HepG2 (cell line): ENCODE results near the gene TSHZ2. TPM values are rescaled to one million over a fixed set of nuclear protein-coding genes. Genes with fewer than 3 reads are reported as not detected.

Experiments used
- ARNT ChIP-seq: fragments of 450-650 bp; IDR thresholded peaks from 2 replicates; pipeline ENCODE4 v1.6.1; 2017
- BATF2 ChIP-seq: sonication (generic); formaldehyde crosslinking; IDR thresholded peaks from 2 replicates; pipeline ENCODE4 v1.8.0; 2022; ENCODE audit warnings: mild to moderate bottlenecking, missing genetic modification reagents, moderate library complexity
- CENPBD1 ChIP-seq: sonication (generic); formaldehyde crosslinking; IDR thresholded peaks from 2 replicates; pipeline ENCODE4 v1.8.0; 2022; ENCODE audit warnings: missing genetic modification reagents, low read depth, mild to moderate bottlenecking, borderline replicate concordance
- DDIT3 ChIP-seq: sonication (generic); formaldehyde crosslinking; IDR thresholded peaks from 2 replicates; pipeline ENCODE4 v1.4.0; 2020; ENCODE audit warnings: mild to moderate bottlenecking, missing genetic modification reagents
- ESRRA ChIP-seq: sonication (generic); formaldehyde crosslinking; IDR thresholded peaks from 2 replicates; pipeline ENCODE4 v1.5.1; 2020; ENCODE audit warnings: mild to moderate bottlenecking, low read depth, missing genetic modification reagents
- HDAC1 ChIP-seq: sonication (generic); formaldehyde crosslinking; IDR thresholded peaks from 2 replicates; pipeline ENCODE4 v1.5.1; 2020; ENCODE audit warnings: mild to moderate bottlenecking, missing genetic modification reagents
- HMG20B ChIP-seq: conservative IDR thresholded peaks from 2 replicates; pipeline ENCODE4 v1.6.1; 2016; ENCODE audit warnings: missing genetic modification reagents, missing compliant biosample characterization
- JUNB ChIP-seq: sonication (generic); formaldehyde crosslinking; IDR thresholded peaks from 2 replicates; pipeline ENCODE4 v1.8.0; 2022; ENCODE audit warnings: missing genetic modification reagents, mild to moderate bottlenecking, borderline replicate concordance
- MBNL3 ChIP-seq: fragments of 250-450 bp; sonication (Bioruptor Pico); conservative IDR thresholded peaks from 2 replicates; pipeline ENCODE4 v1.8.0; 2022; ENCODE audit warnings: mild to moderate bottlenecking, inconsistent platforms
- ONECUT2 ChIP-seq: sonication (generic); formaldehyde crosslinking; IDR thresholded peaks from 2 replicates; pipeline ENCODE4 v1.4.0; 2020; ENCODE audit warnings: missing genetic modification reagents
- RBM22 ChIP-seq: fragments of 200-400 bp; formaldehyde crosslinking; optimal IDR thresholded peaks from 2 replicates; pipeline ENCODE3; 2017; ENCODE audit warnings: mild to moderate bottlenecking, low read length, moderate library complexity
- REST ChIP-seq, 2 experiments: IDR thresholded peaks; 2 replicates each; pipeline ENCODE4 v1.6.1; 2011 to 2012; ENCODE audit warnings: low read length in 2 of 2, borderline replicate concordance in 1 of 2, low read depth in 1 of 2, mild to moderate bottlenecking in 1 of 2, moderate library complexity in 1 of 2
- RXRA ChIP-seq: sonication (generic); formaldehyde crosslinking; IDR thresholded peaks from 2 replicates; pipeline ENCODE4 v1.5.1; 2020; ENCODE audit warnings: missing genetic modification reagents
- SATB2 ChIP-seq: sonication (generic); formaldehyde crosslinking; IDR thresholded peaks from 2 replicates; pipeline ENCODE4 v1.5.0; 2020; ENCODE audit warnings: missing genetic modification reagents
- SP1 ChIP-seq, 2 experiments: fragments of 450-650 bp in 1 of 2; sonication (generic) in 1 of 2; formaldehyde crosslinking in 1 of 2; IDR thresholded peaks; 2 replicates each; pipeline versions ENCODE4 v1.4.0 to v1.6.1; 2016 to 2020; ENCODE audit warnings: missing genetic modification reagents in 1 of 2
- TEAD2 ChIP-seq: sonication (generic); formaldehyde crosslinking; IDR thresholded peaks from 2 replicates; pipeline ENCODE4 v1.9.0; 2021; ENCODE audit warnings: missing genetic modification reagents
- TOE1 ChIP-seq: sonication (generic); formaldehyde crosslinking; IDR thresholded peaks from 2 replicates; pipeline ENCODE4 v1.4.0; 2020; ENCODE audit warnings: mild to moderate bottlenecking, missing genetic modification reagents
- ZBTB20 ChIP-seq: sonication (generic); formaldehyde crosslinking; IDR thresholded peaks from 2 replicates; pipeline ENCODE4 v1.8.1; 2023; ENCODE audit warnings: missing genetic modification reagents, low read depth, mild to moderate bottlenecking, borderline replicate concordance
- ZBTB25 ChIP-seq: IDR thresholded peaks from 2 replicates; pipeline ENCODE4 v1.6.1; 2018; ENCODE audit warnings: missing genetic modification reagents
- ZNF543 ChIP-seq: sonication (generic); formaldehyde crosslinking; IDR thresholded peaks from 2 replicates; pipeline ENCODE4 v1.4.0; 2020; ENCODE audit warnings: mild to moderate bottlenecking, missing genetic modification reagents
- ZNF720 ChIP-seq: sonication (generic); formaldehyde crosslinking; IDR thresholded peaks from 2 replicates; pipeline ENCODE4 v1.4.0; 2020; ENCODE audit warnings: missing genetic modification reagents
- ZNF788 ChIP-seq: sonication (generic); formaldehyde crosslinking; IDR thresholded peaks from 2 replicates; pipeline ENCODE4 v1.5.0; 2020; ENCODE audit warnings: mild to moderate bottlenecking, missing genetic modification reagents, borderline replicate concordance
- ZNF790 ChIP-seq: sonication (generic); formaldehyde crosslinking; IDR thresholded peaks from 2 replicates; pipeline ENCODE4 v1.8.0; 2022; ENCODE audit warnings: missing genetic modification reagents, mild to moderate bottlenecking, borderline replicate concordance
- polyA plus RNA-seq, 8 experiments: library from polyadenylated mRNA; depleted of rRNA in 3 of 8; stranded (reverse) in 7 of 8; unstranded in 1 of 8; fragments of >200 nt; fragmentation: Illumina TruSeq in 4 of 8; extraction: Trizol in 4 of 8; gene quantifications; 2 replicates each; pipeline versions ENCODE4 v1.2.1 to v1.2.3, GENCODE V29; 2011 to 2016; ENCODE audit warnings: low read depth in 4 of 8, missing spikeins in 1 of 8, mixed read lengths in 1 of 8; ENCODE audit not compliant: insufficient read depth in 1 of 8
- total RNA-seq, 5 experiments: library from RNA; depleted of rRNA; stranded (reverse); fragments of >200 nt; fragmentation: Illumina TruSeq; extraction: Trizol; gene quantifications; 2 replicates each; pipeline ENCODE4 v1.2.3, GENCODE V29; 2016; ENCODE audit warnings: low read depth in 1 of 5

Gene TSHZ2
- total and polyA plus RNA-seq, 2 of the 13 experiments (the other 11 are each of a cell fraction or from before 2014, with no cell fraction given): 0.01 TPM; not detected in 1

GRCh38 chr20:53077373-53078205, 105.4 kb downstream of the TSHZ2 start (continued):
- TF ChIP-seq ARNT (no peak), SATB2 (CRISPR knock-in tag) (peak; percentile 98), TEAD2 (no peak), ZBTB25 (CRISPR knock-in tag) (no peak), HMG20B (CRISPR knock-in tag) (peak; percentile 64; the same call in 1 of the 2 replicates), ZNF720 (no peak), ONECUT2 (no peak), RXRA (CRISPR knock-in tag) (peak; percentile 76; the same call in 1 of the 2 replicates), HDAC1 (CRISPR knock-in tag) (peak; percentile 80), RBM22 (no peak), MBNL3 (no peak), SP1 (IDR thresholded peaks at IDR 0.05) (no peak), SP1 (CRISPR knock-in tag; IDR thresholded peaks at IDR 0.05) (no peak), ZBTB20 (CRISPR knock-in tag) (no peak), REST (IDR thresholded peaks at IDR 0.05; ENCODE audit: borderline replicate concordance in 1 of 2, low read depth in 1 of 2, low read length in 2 of 2) (no peak), ZNF543 (CRISPR knock-in tag) (no peak), BATF2 (CRISPR knock-in tag) (no peak), CENPBD1 (CRISPR knock-in tag) (no peak), ESRRA (no peak), DDIT3 (no peak), JUNB (CRISPR knock-in tag) (peak; percentile 96), ZNF788 (CRISPR knock-in tag) (no peak), ZNF790 (CRISPR knock-in tag) (no peak), TOE1 (no peak)
